T-helper 2 cell (primary cell): ENCODE results near the gene NFATC2IP.
"Not testable (repeated sequence)": the region's sequence is repeated elsewhere in the genome, so short reads cannot be mapped to it uniquely, and the experiment has no call there.

ENCODE experiments used
- DNase-seq, 5 experiments: peaks; one replicate each; pipeline versions ENCODE4 v3.0.0 to v3.0.0-alpha.2; 2012 to 2022

Gene NFATC2IP

DNA sequence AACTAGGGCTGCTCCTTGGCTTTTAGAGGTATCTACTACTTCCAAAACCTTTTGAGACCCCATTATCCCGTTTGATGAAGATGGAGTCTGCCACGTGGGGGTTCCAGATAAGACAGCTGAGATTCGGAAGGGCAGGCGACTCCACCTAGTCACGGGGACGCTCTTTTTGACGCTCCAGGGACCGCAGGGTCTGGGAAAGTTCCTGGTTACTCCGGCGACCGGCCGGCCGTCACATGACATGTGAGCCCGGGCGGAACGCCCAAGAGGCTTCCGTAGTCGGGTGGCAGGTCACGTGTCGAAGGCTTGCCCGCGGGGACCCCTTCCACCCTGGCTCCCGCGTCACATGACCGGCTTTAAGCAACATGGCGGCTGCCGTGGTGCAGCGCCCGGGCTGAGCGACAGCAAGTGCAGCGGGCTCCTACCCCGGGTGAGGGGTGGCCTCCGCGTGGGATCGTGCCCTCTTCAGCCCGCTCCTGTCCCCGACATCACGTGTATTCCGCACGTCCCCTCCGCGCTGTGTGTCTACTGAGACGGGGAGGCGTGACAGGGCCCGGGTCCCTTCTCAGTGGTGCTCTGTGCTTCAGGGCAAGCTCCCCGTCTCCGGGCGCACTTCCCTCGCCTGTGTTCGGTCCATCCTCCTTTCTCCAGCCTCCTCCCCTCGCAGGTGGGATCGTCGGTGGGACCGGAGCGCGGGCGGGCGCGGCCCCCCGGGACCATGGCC, 23.9 kb downstream of the NFATC2IP start, which contains the start of gene SPNS1:
TSS of gene SPNS1 (plus strand) at position 342 of the 721 bp plus-strand sequence. CDS start at position 716, 374 bp downstream.
- DNase-seq: peak; percentile 73 to 94 (median 87)

DNA sequence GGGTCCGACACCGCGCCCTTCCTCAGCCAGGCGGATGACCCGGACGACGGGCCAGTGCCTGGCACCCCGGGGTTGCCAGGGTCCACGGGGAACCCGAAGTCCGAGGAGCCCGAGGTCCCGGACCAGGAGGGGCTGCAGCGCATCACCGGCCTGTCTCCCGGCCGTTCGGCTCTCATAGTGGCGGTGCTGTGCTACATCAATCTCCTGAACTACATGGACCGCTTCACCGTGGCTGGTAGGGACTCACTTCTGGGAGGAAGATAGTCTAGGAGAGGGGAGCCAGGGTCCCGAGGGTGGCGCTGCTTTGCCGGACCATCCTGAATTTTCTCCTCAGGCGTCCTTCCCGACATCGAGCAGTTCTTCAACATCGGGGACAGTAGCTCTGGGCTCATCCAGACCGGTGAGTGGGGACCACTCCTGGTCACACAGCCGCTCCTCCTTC, 24.4 kb downstream of the NFATC2IP start:
- DNase-seq: no peak

GRCh38 chr16:28977703-28978662, 27.2 kb downstream of the NFATC2IP start:
- no peak for DNase-seq

- DNase-seq: not testable (repeated sequence)
Measured at GRCh38 chr16:28980330-28980729, 29.6 kb downstream of the NFATC2IP start.

- no peak for DNase-seq
Measured at GRCh38 chr16:28980929-28981328, 30.2 kb downstream of the NFATC2IP start.

DNA sequence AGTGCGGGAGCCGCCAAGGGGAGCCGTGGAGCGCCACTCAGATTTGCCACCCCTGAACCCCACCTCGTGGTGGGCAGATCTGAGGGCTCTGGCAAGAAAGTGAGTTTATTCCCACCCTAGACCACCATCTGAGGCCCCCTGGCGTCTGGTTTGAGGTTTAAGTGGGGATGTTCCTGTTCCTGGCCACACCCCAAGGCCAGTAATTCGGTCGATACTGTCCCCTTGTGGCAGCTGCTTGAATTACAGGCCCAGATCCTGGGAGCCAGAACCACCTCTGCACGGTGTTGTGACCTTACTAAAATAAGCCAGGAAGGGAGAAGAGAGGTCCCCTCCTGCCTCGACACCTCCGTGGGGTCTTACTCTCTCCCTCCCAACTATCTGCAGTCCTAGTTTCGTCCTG, 30.8 kb downstream of the NFATC2IP start:
- peak in 1 of 5 experiments; percentile 35 for DNase-seq

- no peak for DNase-seq
Measured at GRCh38 chr16:28982418-28982817, 31.7 kb downstream of the NFATC2IP start.

DNA sequence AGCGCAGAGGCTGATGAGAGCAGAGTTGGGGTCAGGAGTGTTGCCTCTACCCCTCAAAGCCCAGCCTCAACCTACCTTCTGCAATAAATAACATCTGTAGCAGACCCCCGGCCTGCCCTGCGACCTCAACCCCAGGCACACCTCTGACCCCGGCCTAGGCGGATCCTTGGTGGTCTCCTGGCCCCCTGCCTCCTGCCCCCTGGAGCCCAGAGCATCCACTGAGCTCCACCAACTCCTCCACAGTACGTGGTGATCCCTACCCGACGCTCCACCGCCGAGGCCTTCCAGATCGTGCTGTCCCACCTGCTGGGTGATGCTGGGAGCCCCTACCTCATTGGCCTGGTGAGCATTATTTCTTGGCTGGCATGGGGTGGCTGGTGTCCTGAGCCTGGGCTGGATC, 32.2 kb downstream of the NFATC2IP start:
- no peak for DNase-seq

DNA sequence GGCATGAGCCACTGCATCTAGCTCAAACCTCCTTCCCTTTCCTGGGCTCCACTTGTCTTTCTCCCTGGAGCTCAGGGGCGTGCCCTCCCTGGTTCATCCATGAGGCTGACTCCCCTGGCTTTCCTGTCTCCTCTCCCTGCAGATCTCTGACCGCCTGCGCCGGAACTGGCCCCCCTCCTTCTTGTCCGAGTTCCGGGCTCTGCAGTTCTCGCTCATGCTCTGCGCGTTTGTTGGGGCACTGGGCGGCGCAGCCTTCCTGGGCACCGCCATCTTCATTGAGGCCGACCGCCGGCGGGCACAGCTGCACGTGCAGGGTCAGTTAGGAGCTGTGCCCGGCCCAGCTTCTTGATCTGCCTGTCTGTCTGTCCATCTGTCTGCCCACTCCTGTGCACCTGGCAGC, 32.9 kb downstream of the NFATC2IP start:
- no peak for DNase-seq

GRCh38 chr16:28984091-28984490, 33.4 kb downstream of the NFATC2IP start:
- no peak for DNase-seq

DNA sequence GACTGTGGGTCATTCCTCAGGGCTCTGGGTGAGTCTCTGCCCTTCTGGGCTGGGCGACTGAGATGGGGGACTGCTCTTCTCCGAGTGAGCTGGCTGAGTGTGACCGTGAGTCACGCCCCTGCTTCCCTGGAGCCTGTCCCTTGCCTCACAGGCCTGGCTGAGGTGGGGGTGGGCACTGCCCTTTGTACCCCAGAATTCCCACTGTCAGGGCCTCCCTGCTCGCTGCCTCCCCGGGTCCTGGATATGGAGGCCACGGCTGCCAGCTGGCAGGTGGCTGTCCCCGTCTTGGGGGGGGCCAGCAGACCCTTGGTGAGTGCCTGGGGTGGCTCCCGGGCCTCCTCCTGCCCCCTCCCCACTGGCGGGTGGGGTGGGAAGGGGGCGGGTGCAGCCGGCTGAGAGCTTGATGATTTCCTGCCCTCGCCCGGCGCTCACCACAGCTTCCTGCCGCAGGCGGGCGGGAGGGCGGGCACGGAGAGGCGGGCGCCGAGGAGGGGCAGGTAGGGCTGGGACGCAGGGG, 33.9 kb downstream of the NFATC2IP start, which contains the start of gene LAT:
TSS of gene LAT (plus strand) at position 434 of the 517 bp plus-strand sequence. CDS start 366 bp downstream, outside the sequence.
- DNase-seq: peak; percentile 57 to 92 (median 75)

DNA sequence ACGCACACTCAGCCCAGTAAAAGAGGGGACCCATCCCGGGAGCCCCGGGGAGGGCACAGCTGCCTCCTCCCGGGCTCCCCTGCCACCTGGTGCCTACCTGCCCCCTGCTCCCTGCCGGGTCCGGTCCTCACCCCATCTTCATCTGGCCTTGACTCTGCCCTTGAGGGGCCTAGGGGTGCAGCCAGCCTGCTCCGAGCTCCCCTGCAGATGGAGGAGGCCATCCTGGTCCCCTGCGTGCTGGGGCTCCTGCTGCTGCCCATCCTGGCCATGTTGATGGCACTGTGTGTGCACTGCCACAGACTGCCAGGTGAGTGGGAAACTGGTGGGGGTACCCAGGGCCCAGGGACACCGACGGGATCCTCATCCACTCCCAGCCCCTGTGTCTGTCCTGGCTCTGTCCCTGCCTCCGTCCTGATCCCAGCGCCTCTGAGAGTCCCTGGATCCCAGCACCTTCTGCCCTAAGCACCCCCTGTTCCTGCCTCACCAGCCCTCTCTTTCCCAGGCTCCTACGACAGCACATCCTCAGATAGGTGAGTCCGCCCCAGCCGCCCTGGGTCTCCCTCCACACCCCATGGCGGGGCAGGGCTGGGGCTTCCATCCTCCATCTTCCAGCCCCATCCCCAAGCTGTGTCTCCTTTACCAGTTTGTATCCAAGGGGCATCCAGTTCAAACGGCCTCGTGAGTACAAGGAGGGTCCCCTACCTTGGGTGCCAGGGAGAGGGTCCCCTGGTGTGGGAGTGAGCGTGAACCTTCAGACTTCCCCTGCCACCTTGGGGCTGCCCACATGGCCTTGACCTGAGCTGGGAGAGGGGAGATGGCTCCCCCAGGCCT, 34.7 kb downstream of the NFATC2IP start:
- DNase-seq: peak in 1 of 5 experiments; percentile 51

DNA sequence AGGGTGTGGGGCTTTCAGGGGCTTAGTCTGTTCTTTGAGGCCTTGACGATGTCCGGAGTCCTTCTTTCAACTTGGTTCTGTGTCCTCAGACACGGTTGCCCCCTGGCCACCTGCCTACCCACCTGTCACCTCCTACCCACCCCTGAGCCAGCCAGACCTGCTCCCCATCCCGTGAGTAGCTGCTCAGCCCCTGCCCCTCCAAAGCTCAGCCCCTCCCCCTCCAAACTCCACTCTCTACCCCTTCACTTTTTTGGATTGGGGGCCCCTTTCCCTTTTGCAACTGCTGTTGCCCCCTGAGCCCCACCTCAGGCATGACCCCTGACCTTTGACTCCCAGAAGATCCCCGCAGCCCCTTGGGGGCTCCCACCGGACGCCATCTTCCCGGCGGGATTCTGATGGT, 35.3 kb downstream of the NFATC2IP start:
- no peak for DNase-seq

DNA sequence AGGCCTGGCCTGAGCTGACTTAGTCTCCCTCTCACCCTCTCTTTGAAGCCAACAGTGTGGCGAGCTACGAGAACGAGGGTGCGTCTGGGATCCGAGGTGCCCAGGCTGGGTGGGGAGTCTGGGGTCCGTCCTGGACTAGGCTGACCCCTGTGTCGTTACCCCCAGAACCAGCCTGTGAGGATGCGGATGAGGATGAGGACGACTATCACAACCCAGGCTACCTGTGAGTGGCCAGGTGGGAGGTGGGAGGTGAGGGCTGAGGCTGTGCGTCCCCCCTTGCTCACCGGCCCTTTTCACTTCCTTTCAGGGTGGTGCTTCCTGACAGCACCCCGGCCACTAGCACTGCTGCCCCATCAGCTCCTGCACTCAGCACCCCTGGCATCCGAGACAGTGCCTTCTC, 35.8 kb downstream of the NFATC2IP start:
- DNase-seq: peak in 1 of 5 experiments; percentile 38

DNA sequence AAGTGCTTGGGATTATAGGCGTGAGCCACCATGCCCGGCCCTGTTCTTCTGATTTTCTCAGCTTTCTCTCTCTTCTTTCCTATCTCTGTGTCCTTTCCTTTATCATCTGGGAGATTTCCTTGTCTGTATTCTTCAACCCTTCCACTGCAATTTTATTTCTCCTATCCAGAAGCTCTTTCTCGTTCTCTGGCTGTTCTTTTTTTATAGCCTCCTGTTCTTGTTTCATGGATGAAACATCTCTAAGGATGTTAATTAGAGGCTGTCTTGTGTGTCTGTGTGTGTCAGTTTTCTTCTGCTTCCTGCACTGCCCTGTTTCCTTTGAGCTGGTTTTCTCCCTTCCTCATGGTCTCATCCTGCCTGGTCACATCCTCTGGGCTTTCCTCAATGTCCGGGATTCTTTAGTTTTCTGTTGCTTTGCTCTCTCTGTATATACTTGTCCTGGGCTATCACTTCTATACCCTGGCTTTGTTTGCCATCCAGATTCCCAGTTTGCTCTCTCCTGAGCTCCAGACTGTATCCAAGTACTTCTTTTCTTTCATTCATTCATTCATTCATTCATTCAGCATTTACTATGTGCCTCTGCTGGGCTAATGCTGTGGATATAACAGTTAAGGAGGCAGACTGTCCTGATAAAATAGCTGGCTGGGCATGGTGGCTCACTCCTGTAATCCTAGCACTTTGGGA, 36.6 kb downstream of the NFATC2IP start:
- DNase-seq: no peak

GRCh38 chr16:28989363-28989762, 38.6 kb downstream of the NFATC2IP start:
- no peak for DNase-seq

GRCh38 chr16:28990375-28991040, 39.8 kb downstream of the NFATC2IP start:
- DNase-seq: peak in 2 of 5 experiments; percentile 51 to 81

DNA sequence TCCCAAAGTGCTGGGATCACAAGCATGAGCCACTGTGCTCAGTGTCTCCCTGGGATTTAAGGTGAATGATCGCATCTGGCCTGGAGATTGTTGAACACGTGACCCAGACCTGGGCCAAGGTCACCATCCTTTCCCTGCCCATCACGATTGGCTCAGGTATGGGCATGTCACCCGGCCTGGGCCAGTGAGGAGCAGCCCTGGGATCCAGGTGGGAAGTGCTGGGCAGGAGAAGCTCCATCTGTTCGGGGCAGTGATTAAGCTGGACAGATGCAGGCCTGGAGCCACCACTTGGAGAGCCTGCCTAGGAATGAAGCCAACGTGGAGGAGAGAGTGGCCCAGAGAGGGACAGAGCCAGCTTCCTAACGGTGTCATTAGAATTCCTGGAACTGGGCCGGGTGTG, 41.0 kb downstream of the NFATC2IP start:
- DNase-seq: no peak

GRCh38 chr16:28992496-28992895, 41.8 kb downstream of the NFATC2IP start:
- no peak for DNase-seq

- no peak for DNase-seq
Measured at GRCh38 chr16:28998837-28999236, 48.1 kb downstream of the NFATC2IP start.

DNA sequence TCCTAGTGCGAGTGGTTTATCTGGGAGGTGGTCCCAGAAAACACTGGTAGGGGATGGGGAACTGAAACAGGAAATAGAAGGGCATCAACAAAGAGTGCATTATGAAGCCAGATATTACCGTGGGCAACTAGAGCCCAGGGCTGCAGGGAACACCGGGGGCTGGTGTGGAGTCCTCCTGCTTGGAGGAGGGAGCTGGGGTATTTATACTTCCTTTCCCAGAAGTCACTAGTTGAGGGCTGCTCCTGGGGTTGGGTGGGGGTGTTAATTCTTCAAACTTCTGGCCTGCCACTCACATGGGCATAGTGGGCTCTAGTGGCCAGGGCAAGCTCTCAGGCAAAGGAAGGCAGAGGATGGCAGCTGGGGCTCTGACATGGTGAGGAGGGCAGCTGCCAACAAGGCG, 48.8 kb downstream of the NFATC2IP start:
- no peak for DNase-seq
